Measurements from ENCODE around the gene MINDY2.

- peak in 2 of 3 donors; percentile 2 to 78 for TF ChIP-seq POLR2A (IDR thresholded peaks at IDR 0.05)
- peak in 3 of 11 experiments; percentile 16 to 45 (median 28) for TF ChIP-seq CTCF (IDR thresholded peaks at IDR 0.05 in 8 of 11, conservative IDR thresholded peaks at IDR 0.05 in 3 of 11)
Measured at GRCh38 chr15:58749532-58750337, 21.4 kb upstream of the MINDY2 start, which contains the start of gene ADAM10.
